ENCODE results near the gene PDCD2L.
"Not testable (repeated sequence)": the region's sequence is repeated elsewhere in the genome, so short reads cannot be mapped to it uniquely, and the experiment has no call there.

The PDCD2L gene

GRCh38 chr19:34404109-34404909 is at the start of gene PDCD2L:
Gene PDCD2L (plus strand): TSS chr19:34404399. CDS start chr19:34404431, 32 bp downstream.
- DNase-seq (ENCODE audit: low spot score): peak; percentile 95

- DNase-seq (ENCODE audit: low spot score): no peak
Observed at GRCh38 chr19:34355201-34355600, 49.0 kb upstream of the PDCD2L start.

GRCh38 chr19:34356875-34357274 is 47.3 kb upstream of the PDCD2L start:
- DNase-seq (ENCODE audit: low spot score): no peak

- no peak for DNase-seq (ENCODE audit: low spot score)
Observed at GRCh38 chr19:34357431-34357830, 46.8 kb upstream of the PDCD2L start.

GRCh38 chr19:34359140-34359953 is 44.9 kb upstream of the PDCD2L start:
- DNase-seq (ENCODE audit: low spot score): peak; percentile 97

GRCh38 chr19:34359954-34360315 is 44.3 kb upstream of the PDCD2L start:
- no peak for DNase-seq (ENCODE audit: low spot score)

GRCh38 chr19:34360354-34360909 is 43.8 kb upstream of the PDCD2L start:
- DNase-seq (ENCODE audit: low spot score): no peak

- DNase-seq (ENCODE audit: low spot score): no peak
Observed at GRCh38 chr19:34362679-34363069, 41.5 kb upstream of the PDCD2L start.

- DNase-seq (ENCODE audit: low spot score): no peak
Observed at GRCh38 chr19:34363094-34363493, 41.1 kb upstream of the PDCD2L start.

- DNase-seq (ENCODE audit: low spot score): no peak
Observed at GRCh38 chr19:34363930-34364329, 40.3 kb upstream of the PDCD2L start.

- no peak for DNase-seq (ENCODE audit: low spot score)
Observed at GRCh38 chr19:34364462-34364829, 39.8 kb upstream of the PDCD2L start.

- DNase-seq (ENCODE audit: low spot score): no peak
Observed at GRCh38 chr19:34364830-34365462, 39.3 kb upstream of the PDCD2L start, which contains the start of gene GPI. Gene GPI (plus strand): TSS chr19:34365196. CDS start chr19:34365267, 71 bp downstream.

GRCh38 chr19:34365463-34366401 is 38.5 kb upstream of the PDCD2L start:
- no peak for DNase-seq (ENCODE audit: low spot score)

- DNase-seq (ENCODE audit: low spot score): peak; percentile 67
Observed at GRCh38 chr19:34366738-34367623, 37.2 kb upstream of the PDCD2L start.

- no peak for DNase-seq (ENCODE audit: low spot score)
Observed at GRCh38 chr19:34367624-34367957, 36.6 kb upstream of the PDCD2L start.

- DNase-seq (ENCODE audit: low spot score): no peak
Observed at GRCh38 chr19:34368338-34368737, 35.9 kb upstream of the PDCD2L start.

- not testable (repeated sequence) for DNase-seq (ENCODE audit: low spot score)
Observed at GRCh38 chr19:34369166-34369565, 35.0 kb upstream of the PDCD2L start.

GRCh38 chr19:34370117-34370516 is 34.1 kb upstream of the PDCD2L start:
- DNase-seq (ENCODE audit: low spot score): no peak

GRCh38 chr19:34370983-34371382 is 33.2 kb upstream of the PDCD2L start:
- DNase-seq (ENCODE audit: low spot score): no peak

GRCh38 chr19:34373601-34374288 is 30.5 kb upstream of the PDCD2L start:
- DNase-seq (ENCODE audit: low spot score): no peak
